ENCODE data around the gene SLC39A7. TPM values are rescaled to one million over a fixed set of nuclear protein-coding genes. Genes with fewer than 3 reads are reported as not detected.

The SLC39A7 gene
- polyA plus RNA-seq, 1 experiment, result 129 TPM

DNA sequence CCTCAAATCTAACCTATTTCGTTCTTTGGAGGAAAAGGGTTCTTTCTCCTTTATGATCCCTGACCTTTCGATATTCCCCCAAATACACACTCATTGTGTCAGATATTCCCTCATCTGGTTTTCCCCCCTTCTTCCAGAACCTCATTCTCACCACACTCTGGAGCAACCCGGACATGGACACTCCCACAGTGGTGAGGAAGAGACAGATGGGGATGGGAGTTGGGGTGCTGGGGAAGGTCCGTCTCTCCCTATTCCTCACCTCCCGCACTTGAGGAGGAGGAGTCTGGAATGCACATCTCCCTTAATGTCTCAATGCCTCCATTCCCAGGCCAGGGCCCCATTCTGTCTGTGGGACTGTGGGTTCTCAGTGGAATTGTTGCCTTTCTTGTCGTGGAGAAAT lies 1.3 kb downstream of the SLC39A7 start:
- Histone ChIP-seq H3K27me3 (ENCODE audit: control insufficient read depth, insufficient read depth, low read length) (no peaks in the 10 kb centered on the region), H3K27ac (ENCODE audit: low read depth, low read length) (no peak overlapping the region), H3K9me3 (ENCODE audit: control insufficient read depth, insufficient read depth, low read length) (peaks cover 3% of the 10 kb centered on the region; the same call in 1 of the 2 replicates), H3K4me3 (ENCODE audit: low read depth, low read length) (peak overlapping the region; percentile 95)
- ChIA-PET CTCF (no interaction called here), POLR2A (no interaction called here)
- TF ChIP-seq, protein P1, sequence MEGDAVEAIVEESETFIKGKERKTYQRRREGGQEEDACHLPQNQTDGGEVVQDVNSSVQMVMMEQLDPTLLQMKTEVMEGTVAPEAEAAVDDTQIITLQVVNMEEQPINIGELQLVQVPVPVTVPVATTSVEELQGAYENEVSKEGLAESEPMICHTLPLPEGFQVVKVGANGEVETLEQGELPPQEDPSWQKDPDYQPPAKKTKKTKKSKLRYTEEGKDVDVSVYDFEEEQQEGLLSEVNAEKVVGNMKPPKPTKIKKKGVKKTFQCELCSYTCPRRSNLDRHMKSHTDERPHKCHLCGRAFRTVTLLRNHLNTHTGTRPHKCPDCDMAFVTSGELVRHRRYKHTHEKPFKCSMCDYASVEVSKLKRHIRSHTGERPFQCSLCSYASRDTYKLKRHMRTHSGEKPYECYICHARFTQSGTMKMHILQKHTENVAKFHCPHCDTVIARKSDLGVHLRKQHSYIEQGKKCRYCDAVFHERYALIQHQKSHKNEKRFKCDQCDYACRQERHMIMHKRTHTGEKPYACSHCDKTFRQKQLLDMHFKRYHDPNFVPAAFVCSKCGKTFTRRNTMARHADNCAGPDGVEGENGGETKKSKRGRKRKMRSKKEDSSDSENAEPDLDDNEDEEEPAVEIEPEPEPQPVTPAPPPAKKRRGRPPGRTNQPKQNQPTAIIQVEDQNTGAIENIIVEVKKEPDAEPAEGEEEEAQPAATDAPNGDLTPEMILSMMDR (IDR thresholded peaks at IDR 0.05; ENCODE audit: low read depth, low read length), result no peak
- DNase-seq (ENCODE audit: low read depth, low spot score), result no peak

DNA sequence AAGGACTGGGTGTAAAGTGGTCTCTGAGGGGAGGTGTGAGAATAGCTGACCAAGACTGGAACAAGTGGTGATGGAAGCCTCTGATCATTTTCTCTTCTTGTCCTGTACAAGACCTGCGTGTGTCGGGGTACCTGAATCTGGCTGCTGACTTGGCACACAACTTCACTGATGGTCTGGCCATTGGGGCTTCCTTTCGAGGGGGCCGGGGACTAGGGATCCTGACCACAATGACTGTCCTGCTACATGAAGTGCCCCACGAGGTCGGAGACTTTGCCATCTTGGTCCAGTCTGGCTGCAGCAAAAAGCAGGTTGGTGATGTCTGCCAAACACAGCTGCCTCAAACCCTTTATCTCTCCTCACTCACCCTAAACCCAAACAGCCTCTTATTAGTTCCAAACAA lies 2.1 kb downstream of the SLC39A7 start:
- TF ChIP-seq, protein P1 (IDR thresholded peaks at IDR 0.05; ENCODE audit: low read depth, low read length), result no peak
- ChIA-PET POLR2A (interaction anchor here (0.6 kb wide), 1 partner anchor 115 kb away, joined by 3 read pairs; the partner anchor contains the start of gene ZBTB22), CTCF (interaction anchor here (0.7 to 1.3 kb wide), 2 partner anchors 55 to 224 kb away, joined by 3 to 4 read pairs; no protein-coding TSS in a partner anchor)
- DNase-seq (ENCODE audit: low read depth, low spot score), result no peak
- peak overlapping the region; percentile 95 for H3K4me3 ChIP-seq (ENCODE audit: low read depth, low read length)
- peaks cover 3% of the 10 kb centered on the region; the same call in 1 of the 2 replicates for H3K9me3 ChIP-seq (ENCODE audit: control insufficient read depth, insufficient read depth, low read length)
- H3K27ac ChIP-seq (ENCODE audit: low read depth, low read length), result no peak overlapping the region
- H3K27me3 ChIP-seq (ENCODE audit: control insufficient read depth, insufficient read depth, low read length), result no peaks in the 10 kb centered on the region

DNA sequence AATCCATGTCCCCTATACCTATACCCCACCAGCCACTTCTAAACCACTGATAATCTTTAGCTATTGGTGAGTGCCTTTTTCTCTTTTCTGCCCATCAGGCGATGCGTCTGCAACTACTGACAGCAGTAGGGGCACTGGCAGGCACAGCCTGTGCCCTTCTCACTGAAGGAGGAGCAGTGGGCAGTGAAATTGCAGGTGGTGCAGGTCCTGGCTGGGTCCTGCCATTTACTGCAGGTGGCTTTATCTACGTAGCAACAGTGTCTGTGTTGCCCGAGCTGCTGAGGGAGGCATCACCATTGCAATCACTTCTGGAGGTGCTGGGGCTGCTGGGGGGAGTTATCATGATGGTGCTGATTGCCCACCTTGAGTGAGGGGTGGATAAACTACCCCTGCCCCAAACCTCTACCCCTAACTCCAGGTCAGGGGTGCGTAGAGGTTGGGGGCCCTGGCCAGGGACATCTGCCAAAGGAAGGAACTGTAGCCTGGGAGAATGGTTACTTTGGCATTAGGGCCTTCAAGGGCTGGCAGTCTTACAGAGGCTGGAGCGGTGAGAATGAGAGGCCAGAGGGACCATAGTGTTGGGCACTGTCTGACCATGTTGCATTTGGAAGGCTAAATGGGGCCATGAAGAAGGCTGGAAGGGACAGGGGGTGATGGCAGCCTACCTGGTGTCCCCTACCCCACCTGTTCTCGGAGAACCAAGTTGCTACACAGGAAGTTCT lies 2.9 kb downstream of the SLC39A7 start:
- Histone ChIP-seq H3K27ac (ENCODE audit: low read depth, low read length) (no peak overlapping the region), H3K4me3 (ENCODE audit: low read depth, low read length) (peak overlapping the region; percentile 17; the same call in 1 of the 2 replicates), H3K27me3 (ENCODE audit: control insufficient read depth, insufficient read depth, low read length) (no peaks in the 10 kb centered on the region), H3K9me3 (ENCODE audit: control insufficient read depth, insufficient read depth, low read length) (peaks cover 3% of the 10 kb centered on the region; the same call in 1 of the 2 replicates)
- ChIA-PET CTCF (interaction anchor here (1.3 kb wide), 1 partner anchor 56 kb away, joined by 3 read pairs; no protein-coding TSS in a partner anchor), POLR2A (no interaction called here)
- TF ChIP-seq, protein P1 (IDR thresholded peaks at IDR 0.05; ENCODE audit: low read depth, low read length), result no peak
- DNase-seq (ENCODE audit: low read depth, low spot score), result no peak

GRCh38 chr6:33204165-33204414 lies 3.4 kb downstream of the SLC39A7 start:
- Histone ChIP-seq H3K9me3 (ENCODE audit: control insufficient read depth, insufficient read depth, low read length) (peaks cover 3% of the 10 kb centered on the region; the same call in 1 of the 2 replicates), H3K27ac (ENCODE audit: low read depth, low read length) (no peak overlapping the region), H3K27me3 (ENCODE audit: control insufficient read depth, insufficient read depth, low read length) (no peaks in the 10 kb centered on the region), H3K4me3 (ENCODE audit: low read depth, low read length) (peak overlapping the region; percentile 17; the same call in 1 of the 2 replicates)
- TF ChIP-seq, protein P1 (IDR thresholded peaks at IDR 0.05; ENCODE audit: low read depth, low read length), result no peak
- ChIA-PET POLR2A (interaction anchor here (0.6 to 1.6 kb wide), 6 partner anchors 9 to 233 kb away, joined by 3 to 4 read pairs (median 3); no protein-coding TSS in a partner anchor), CTCF (interaction anchor here (1.3 kb wide), 1 partner anchor 271 kb away, joined by 3 read pairs; no protein-coding TSS in a partner anchor)
- no peak for DNase-seq (ENCODE audit: low read depth, low spot score)

Measured in AG04450 (cell line).